ENCODE results near the gene SPOP. TPM values are rescaled to one million over a fixed set of nuclear protein-coding genes. Genes with fewer than 3 reads are reported as not detected.

SPOP gene
- total RNA-seq, 4 donors from 2014 or later, result 44.5 to 91.5 (median 65.5) TPM

- TF ChIP-seq, protein P1, sequence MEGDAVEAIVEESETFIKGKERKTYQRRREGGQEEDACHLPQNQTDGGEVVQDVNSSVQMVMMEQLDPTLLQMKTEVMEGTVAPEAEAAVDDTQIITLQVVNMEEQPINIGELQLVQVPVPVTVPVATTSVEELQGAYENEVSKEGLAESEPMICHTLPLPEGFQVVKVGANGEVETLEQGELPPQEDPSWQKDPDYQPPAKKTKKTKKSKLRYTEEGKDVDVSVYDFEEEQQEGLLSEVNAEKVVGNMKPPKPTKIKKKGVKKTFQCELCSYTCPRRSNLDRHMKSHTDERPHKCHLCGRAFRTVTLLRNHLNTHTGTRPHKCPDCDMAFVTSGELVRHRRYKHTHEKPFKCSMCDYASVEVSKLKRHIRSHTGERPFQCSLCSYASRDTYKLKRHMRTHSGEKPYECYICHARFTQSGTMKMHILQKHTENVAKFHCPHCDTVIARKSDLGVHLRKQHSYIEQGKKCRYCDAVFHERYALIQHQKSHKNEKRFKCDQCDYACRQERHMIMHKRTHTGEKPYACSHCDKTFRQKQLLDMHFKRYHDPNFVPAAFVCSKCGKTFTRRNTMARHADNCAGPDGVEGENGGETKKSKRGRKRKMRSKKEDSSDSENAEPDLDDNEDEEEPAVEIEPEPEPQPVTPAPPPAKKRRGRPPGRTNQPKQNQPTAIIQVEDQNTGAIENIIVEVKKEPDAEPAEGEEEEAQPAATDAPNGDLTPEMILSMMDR (IDR thresholded peaks at IDR 0.05; ENCODE audit: low read depth), result no peak
Measured at GRCh38 chr17:49681106-49681979, 3.4 kb upstream of the SPOP start.

- TF ChIP-seq, protein P1 (IDR thresholded peaks at IDR 0.05; ENCODE audit: low read depth), result no peak
Measured at GRCh38 chr17:49680314-49680713, 2.4 kb upstream of the SPOP start.

- TF ChIP-seq, protein P1 (IDR thresholded peaks at IDR 0.05; ENCODE audit: low read depth), result no peak
Measured at GRCh38 chr17:49677134-49677932, 564 bp downstream of the SPOP start.

GRCh38 chr17:49676276-49676868 is 1.5 kb downstream of the SPOP start:
- TF ChIP-seq, protein P1 (IDR thresholded peaks at IDR 0.05; ENCODE audit: low read depth), result no peak

- TF ChIP-seq, protein P1 (IDR thresholded peaks at IDR 0.05; ENCODE audit: low read depth), result no peak
Measured at GRCh38 chr17:49674507-49674906, 3.4 kb downstream of the SPOP start.

- TF ChIP-seq, protein P1 (IDR thresholded peaks at IDR 0.05; ENCODE audit: low read depth), result no peak
Measured at GRCh38 chr17:49670641-49671040, 7.3 kb downstream of the SPOP start.

GRCh38 chr17:49670002-49670401 is 7.9 kb downstream of the SPOP start:
- TF ChIP-seq, protein P1 (IDR thresholded peaks at IDR 0.05; ENCODE audit: low read depth), result no peak
